GM18508 (cell line): ENCODE data around the gene MAD2L2.

Experiments used
- ATAC-seq: cut with Tn5 transposase; IDR thresholded peaks from one replicate; pipeline ENCODE4 v1.9.1; 2021; ENCODE audit warnings: moderate number of reproducible peaks; ENCODE audit not compliant: insufficient read depth, unreplicated experiment

Gene MAD2L2

GRCh38 chr1:11706292-11706691 lies 25.3 kb upstream of the MAD2L2 start:
- no peak for ATAC-seq

- ATAC-seq, result no peak
Observed at GRCh38 chr1:11705596-11705995, 24.6 kb upstream of the MAD2L2 start.

- ATAC-seq, result no peak
Observed at GRCh38 chr1:11704691-11705475, 23.9 kb upstream of the MAD2L2 start.

GRCh38 chr1:11704194-11704529 lies 23.2 kb upstream of the MAD2L2 start:
- ATAC-seq, result no peak

GRCh38 chr1:11703357-11704193 lies 22.6 kb upstream of the MAD2L2 start:
- ATAC-seq, result no peak

GRCh38 chr1:11701981-11702803 lies 21.2 kb upstream of the MAD2L2 start:
- ATAC-seq, result no peak

GRCh38 chr1:11701551-11701961 lies 20.6 kb upstream of the MAD2L2 start:
- ATAC-seq, result no peak

GRCh38 chr1:11700601-11701467 lies 19.9 kb upstream of the MAD2L2 start:
- no peak for ATAC-seq

- ATAC-seq, result no peak
Observed at GRCh38 chr1:11697893-11698210, 16.9 kb upstream of the MAD2L2 start.

GRCh38 chr1:11697188-11697892 lies 16.4 kb upstream of the MAD2L2 start:
- no peak for ATAC-seq

- no peak for ATAC-seq
Observed at GRCh38 chr1:11695861-11696260, 14.9 kb upstream of the MAD2L2 start.

GRCh38 chr1:11693917-11694316 lies 13.0 kb upstream of the MAD2L2 start:
- ATAC-seq, result no peak

GRCh38 chr1:11693024-11693590 lies 12.2 kb upstream of the MAD2L2 start:
- ATAC-seq, result no peak

GRCh38 chr1:11691928-11692711 lies 11.2 kb upstream of the MAD2L2 start:
- ATAC-seq, result no peak

GRCh38 chr1:11691302-11691914 lies 10.5 kb upstream of the MAD2L2 start, which contains the start of gene DRAXIN:
TSS of gene DRAXIN (plus strand) at chr1:11691710. CDS start at chr1:11706259, 14,549 bp downstream.
- no peak for ATAC-seq

- ATAC-seq, result no peak
Observed at GRCh38 chr1:11690397-11691301, 9.7 kb upstream of the MAD2L2 start.

GRCh38 chr1:11688506-11688905 lies 7.6 kb upstream of the MAD2L2 start:
- ATAC-seq, result no peak
